H1 (cell line): ENCODE data around the gene ATG7. TPM values are rescaled to one million over a fixed set of nuclear protein-coding genes. Genes with fewer than 3 reads are reported as not detected.

Experiments used
- CTCF ChIA-PET: fragments of 300-600 bp; sonication (Branson Sonifier 250); formaldehyde crosslinking; loops from one replicate; lab custom pipeline; 2021; ENCODE audit not compliant: partially characterized antibody; lab: Charles Lee
- POLR2A ChIA-PET: fragments of 300-600 bp; sonication (Branson Sonifier 250); formaldehyde crosslinking; loops from one replicate; lab custom pipeline; 2021; ENCODE audit warnings: inconsistent platforms; ENCODE audit not compliant: partially characterized antibody; lab: Charles Lee
- DNase-seq, 2 experiments: peaks; one replicate each; pipeline versions ENCODE4 v3.0.0 to v3.0.0-alpha.2; 2010 to 2022; ENCODE audit warnings: low spot score in 2 of 2, low read depth in 1 of 2, mixed read lengths in 1 of 2
- FAIRE-seq: peaks from 2 replicates; lab custom pipeline; 2011; peaks lifted over from hg19 to GRCh38; lab: Jason Lieb, UNC
- H2AFZ ChIP-seq: 2 replicates; pipeline ENCODE4 v1.8.1; 2012; ENCODE audit warnings: low read length, inconsistent platforms
- H2AK5ac ChIP-seq: 2 replicates; pipeline ENCODE4 v1.6.1; 2013; ENCODE audit warnings: low read depth, low read length
- H2BK120ac ChIP-seq: replicated peaks from 2 replicates; pipeline ENCODE3; 2013; ENCODE audit warnings: low read depth, low read length, inconsistent platforms
- H2BK12ac ChIP-seq: 2 replicates; pipeline ENCODE4 v1.6.1; 2013; ENCODE audit warnings: low read depth, low read length
- H2BK15ac ChIP-seq: 2 replicates; pipeline ENCODE4 v1.6.1; 2013; ENCODE audit warnings: low read length
- H2BK20ac ChIP-seq: 2 replicates; pipeline ENCODE4 v1.6.1; 2013; ENCODE audit warnings: low read length
- H2BK5ac ChIP-seq: 2 replicates; pipeline ENCODE4 v1.6.1; 2013; ENCODE audit warnings: low read depth, low read length
- H3K14ac ChIP-seq: 2 replicates; pipeline ENCODE4 v1.6.1; 2013; ENCODE audit warnings: inconsistent platforms; ENCODE audit not compliant: insufficient read length
- H3K18ac ChIP-seq: 2 replicates; pipeline ENCODE4 v1.6.1; 2013; ENCODE audit warnings: low read length; ENCODE audit errors: extremely low read depth
- H3K23ac ChIP-seq: 2 replicates; pipeline ENCODE4 v1.6.1; 2013; ENCODE audit warnings: inconsistent platforms; ENCODE audit not compliant: insufficient read length
- H3K23me2 ChIP-seq: 2 replicates; pipeline ENCODE4 v1.6.1; 2013; ENCODE audit warnings: low read depth, low read length
- H3K27ac ChIP-seq: 2 replicates; pipeline ENCODE4 v1.6.1; 2011; ENCODE audit warnings: low read depth, low read length, inconsistent platforms
- H3K27me3 ChIP-seq, 4 experiments: replicated peaks in 1 of 4; 1 replicate in 1 of 4; 2 replicates in 3 of 4; pipeline versions ENCODE4 v1.6.1 to v1.8.1; 2011 to 2013; ENCODE audit warnings: low read length in 3 of 4, mild to moderate bottlenecking in 3 of 4, inconsistent platforms in 2 of 4, mixed read lengths in 2 of 4, moderate library complexity in 1 of 4; ENCODE audit not compliant: control insufficient read depth in 3 of 4, insufficient read depth in 3 of 4; ENCODE audit errors: extremely low read depth in 1 of 4
- H3K36me3 ChIP-seq, 4 experiments: 2 replicates each; pipeline versions ENCODE4 v1.6.1 to v1.8.1; 2011 to 2013; ENCODE audit warnings: mild to moderate bottlenecking in 4 of 4, low read length in 3 of 4, moderate library complexity in 2 of 4, control low read depth in 1 of 4, inconsistent platforms in 1 of 4; ENCODE audit not compliant: insufficient read depth in 4 of 4, control insufficient read depth in 2 of 4
- H3K4ac ChIP-seq: replicated peaks from 2 replicates; pipeline ENCODE3; 2013; ENCODE audit warnings: low read length, low read depth, mixed read lengths, inconsistent platforms; ENCODE audit not compliant: insufficient read length
- H3K4me1 ChIP-seq, 4 experiments: replicated peaks in 1 of 4; 1 replicate in 1 of 4; 2 replicates in 3 of 4; pipeline versions ENCODE4 v1.6.1 to v1.8.1; 2011 to 2013; ENCODE audit warnings: low read length in 3 of 4, inconsistent platforms in 2 of 4, mixed read lengths in 1 of 4; ENCODE audit not compliant: insufficient read depth in 4 of 4, control insufficient read depth in 3 of 4
- H3K4me2 ChIP-seq, 2 experiments: 2 replicates each; pipeline versions ENCODE4 v1.6.1 to v1.8.1; 2011 to 2013; ENCODE audit warnings: low read depth in 2 of 2, low read length in 2 of 2, control low read depth in 1 of 2, inconsistent platforms in 1 of 2, mild to moderate bottlenecking in 1 of 2; ENCODE audit not compliant: insufficient read depth in 1 of 2
- H3K4me3 ChIP-seq, 4 experiments: fragments of 200-600, 300-600 bp in 1 of 4; sonication (generic), shearing (Covaris generic), sonication (Bioruptor Twin) in 1 of 4; 2 replicates each; pipeline versions ENCODE4 v1.5.1 to v1.8.1; 2011 to 2016; ENCODE audit warnings: low read length in 4 of 4, low read depth in 3 of 4, control low read depth in 2 of 4, inconsistent platforms in 2 of 4, mild to moderate bottlenecking in 2 of 4, mixed read lengths in 1 of 4, moderate library complexity in 1 of 4; ENCODE audit not compliant: insufficient read depth in 2 of 4; ENCODE audit errors: extremely low read depth in 1 of 4
- H3K56ac ChIP-seq: replicated peaks from 2 replicates; pipeline ENCODE3; 2013; ENCODE audit warnings: low read depth, mild to moderate bottlenecking, mixed read lengths, low read length, inconsistent platforms; ENCODE audit not compliant: insufficient read length
- H3K79me1 ChIP-seq: 2 replicates; pipeline ENCODE4 v1.6.1; 2013; ENCODE audit warnings: low read depth, low read length, control low read depth
- H3K79me2 ChIP-seq, 2 experiments: 2 replicates each; pipeline versions ENCODE4 v1.6.1 to v1.8.1; 2012 to 2013; ENCODE audit warnings: low read length in 2 of 2, mild to moderate bottlenecking in 2 of 2, inconsistent platforms in 1 of 2; ENCODE audit not compliant: insufficient read depth in 2 of 2, control insufficient read depth in 1 of 2
- H3K9ac ChIP-seq, 4 experiments: replicated peaks in 1 of 4; 1 replicate in 1 of 4; 2 replicates in 3 of 4; pipeline versions ENCODE4 v1.6.1 to v1.8.1; 2011 to 2013; ENCODE audit warnings: low read depth in 3 of 4, low read length in 3 of 4, control low read depth in 2 of 4, mild to moderate bottlenecking in 2 of 4, moderate library complexity in 2 of 4, inconsistent platforms in 1 of 4; ENCODE audit errors: extremely low read depth in 1 of 4
- H3K9me3 ChIP-seq, 2 experiments: 2 replicates each; pipeline versions ENCODE4 v1.6.1 to v1.8.1; 2012 to 2013; ENCODE audit warnings: mild to moderate bottlenecking in 2 of 2, moderate library complexity in 2 of 2, control low read depth in 1 of 2, inconsistent platforms in 1 of 2, low read depth in 1 of 2, low read length in 1 of 2, mixed read lengths in 1 of 2; ENCODE audit not compliant: insufficient read depth in 2 of 2
- H4K20me1 ChIP-seq, 2 experiments: replicated peaks in 1 of 2; 2 replicates each; pipeline versions ENCODE3 to v1.8.1; 2011 to 2013; ENCODE audit warnings: inconsistent platforms in 2 of 2, low read length in 2 of 2, mild to moderate bottlenecking in 1 of 2; ENCODE audit not compliant: insufficient read depth in 2 of 2, control insufficient read depth in 1 of 2
- H4K5ac ChIP-seq: 2 replicates; pipeline ENCODE4 v1.6.1; 2013; ENCODE audit warnings: low read length, low read depth, mixed read lengths, inconsistent platforms; ENCODE audit not compliant: insufficient read length
- H4K8ac ChIP-seq: 2 replicates; pipeline ENCODE4 v1.8.0; 2013; ENCODE audit warnings: mild to moderate bottlenecking, moderate library complexity, low read length, inconsistent platforms; ENCODE audit not compliant: insufficient read depth; ENCODE audit errors: extremely low read depth
- H4K91ac ChIP-seq: replicated peaks from 2 replicates; pipeline ENCODE3; 2013; ENCODE audit warnings: low read length, mixed read lengths, inconsistent platforms; ENCODE audit not compliant: insufficient read length
- BCL11A ChIP-seq, 2 experiments: IDR thresholded peaks; one replicate each; pipeline ENCODE4 v1.6.1; 2011; ENCODE audit warnings: low read depth in 2 of 2, low read length in 2 of 2, mild to moderate bottlenecking in 2 of 2
- CHD1 ChIP-seq: IDR thresholded peaks from 2 replicates; pipeline ENCODE4 v1.6.1; 2012; ENCODE audit warnings: low read depth, low read length, improper control_type of control experiment
- CHD2 ChIP-seq: IDR thresholded peaks from 2 replicates; pipeline ENCODE4 v1.6.1; 2012; ENCODE audit warnings: low read length, improper control_type of control experiment
- CTBP2 ChIP-seq: IDR thresholded peaks from 2 replicates; pipeline ENCODE4 v1.7.0; 2011; ENCODE audit warnings: borderline replicate concordance, mild to moderate bottlenecking, moderate library complexity, mixed read lengths, low read length; ENCODE audit not compliant: insufficient read depth, insufficient read length
- GTF2F1 ChIP-seq: IDR thresholded peaks from 2 replicates; pipeline ENCODE4 v1.6.1; 2012; ENCODE audit warnings: low read depth, low read length, improper control_type of control experiment, borderline replicate concordance
- JUND ChIP-seq: IDR thresholded peaks from 2 replicates; pipeline ENCODE4 v1.6.1; 2011; ENCODE audit warnings: mild to moderate bottlenecking, improper control_type of control experiment, low read length
- MAX ChIP-seq: IDR thresholded peaks from 2 replicates; pipeline ENCODE4 v1.6.1; 2012; ENCODE audit warnings: inconsistent platforms
- RBBP5 ChIP-seq: IDR thresholded peaks from 2 replicates; pipeline ENCODE4 v1.7.1; 2012; ENCODE audit warnings: low read depth, mild to moderate bottlenecking, inconsistent platforms, low read length, moderate library complexity, borderline replicate concordance
- SIRT6 ChIP-seq: IDR thresholded peaks from one replicate; pipeline ENCODE4 v1.7.1; 2012; ENCODE audit warnings: low read length, inconsistent platforms
- SP1 ChIP-seq: IDR thresholded peaks from 2 replicates; pipeline ENCODE4 v1.6.1; 2011; ENCODE audit warnings: low read depth, low read length
- YY1 ChIP-seq: IDR thresholded peaks from 2 replicates; pipeline ENCODE4 v1.6.1; 2011; ENCODE audit warnings: low read depth, mild to moderate bottlenecking, low read length
- WGBS, 2 experiments: shearing (Covaris generic) in 1 of 2; methylation state at CpG; one replicate each; pipeline versions ENCODE4 v1.1.6 to v1.1.7; 2013 to 2015; ENCODE audit warnings: low lambda C conversion rate in 2 of 2, mixed read lengths in 2 of 2, inconsistent platforms in 1 of 2, low coverage in 1 of 2, missing lambda C conversion rate in 1 of 2; ENCODE audit not compliant: insufficient replicate concordance in 2 of 2, insufficient coverage in 1 of 2, insufficient read length in 1 of 2; ENCODE audit errors: extremely low coverage in 1 of 2, missing lambda C conversion rate in 1 of 2; 5-methylcytosine and 5-hydroxymethylcytosine counted together
- polyA plus RNA-seq, 7 experiments: library from polyadenylated mRNA; depleted of rRNA in 3 of 7; stranded (reverse) in 5 of 7; unstranded in 2 of 7; fragments of >200 nt in 5 of 7; fragments of 200-250 nt in 2 of 7; gene quantifications; 1 replicate in 5 of 7; 2 replicates in 1 of 7; 4 replicates in 1 of 7; pipeline versions ENCODE4 v1.2.1 to v1.2.3, GENCODE V29; 2011 to 2013; ENCODE audit warnings: missing spikeins in 2 of 7, mixed read lengths in 2 of 7
- total RNA-seq: library from RNA; stranded (reverse); fragmentation: NEBNext Ultra II Directional; extraction: Animal tissue kit (Norgen Biotek cat#: 25700); gene quantifications from 2 replicates; pipeline ENCODE4 v1.2.1, GENCODE V29; 2021

The ATG7 gene
- total and polyA plus RNA-seq, 2 of the 8 experiments (the other 6 are each of a cell fraction or from before 2014, with no cell fraction given) = 15.0 to 19.1 TPM

- Histone ChIP-seq H4K91ac (no peak overlapping the region), H4K5ac (no peak overlapping the region), H3K14ac (no peak overlapping the region), H3K27ac (no peak overlapping the region), H3K27me3 (no peaks in the 10 kb centered on the region), H3K56ac (no peak overlapping the region), H4K8ac (no peak overlapping the region), H3K4me1 (peaks cover 0 to 4% (median 0%) of the 10 kb centered on the region in 4 experiments; a peak in 3 of 7 replicates), H3K9ac (no peak overlapping the region), H3K4ac (no peak overlapping the region), H3K18ac (no peak overlapping the region), H2BK12ac (no peak overlapping the region), H3K23me2 (no peaks in the 10 kb centered on the region), H2AK5ac (no peak overlapping the region), H2BK15ac (no peak overlapping the region), H3K4me3 (no peak overlapping the region), H3K79me1 (no peaks in the 10 kb centered on the region), H2BK20ac (no peak overlapping the region), H3K36me3 (no peaks in the 10 kb centered on the region), H4K20me1 (no peaks in the 10 kb centered on the region), H3K23ac (no peak overlapping the region), H3K4me2 (no peak overlapping the region), H3K9me3 (no peaks in the 10 kb centered on the region), H2BK5ac (no peak overlapping the region), H2BK120ac (no peak overlapping the region), H2AFZ (no peak overlapping the region), H3K79me2 (no peaks in the 10 kb centered on the region)
- WGBS, 2 experiments = 92% methylated on average over 1 of the region's 1 CpG; no CpG with 5 or more reads in 1 of the 2 experiments
- ChIA-PET POLR2A (no interaction called here), CTCF (interaction anchor here (3.2 kb wide), 1 partner anchor 96 kb away, joined by 18 read pairs; no protein-coding TSS in a partner anchor)
- FAIRE-seq = no peak
- no peak for DNase-seq
- TF ChIP-seq SIRT6 = no peak
- TF ChIP-seq CHD1 = no peak
- no peak for TF ChIP-seq CTBP2
- no peak for TF ChIP-seq YY1
- no peak for TF ChIP-seq RBBP5
- no peak for TF ChIP-seq GTF2F1
- no peak for TF ChIP-seq SP1
- no peak for TF ChIP-seq CHD2
- no peak for TF ChIP-seq JUND
- TF ChIP-seq BCL11A (IDR thresholded peaks at IDR 0.05; ENCODE audit: low read depth in 2 of 2, low read length in 2 of 2) = no peak
- no peak for TF ChIP-seq MAX
Measured at GRCh38 chr3:11239796-11240195, 32.4 kb upstream of the ATG7 start.
